HG03439 (cell line): ENCODE results near the gene OBSCN.

Source experiments
- ATAC-seq: cut with Tn5 transposase; IDR thresholded peaks from one replicate; pipeline ENCODE4 v1.9.1; 2021; ENCODE audit warnings: mild to moderate bottlenecking, moderate library complexity; ENCODE audit not compliant: unreplicated experiment

The OBSCN gene

GRCh38 chr1:228364068-228364705 lies 156.3 kb downstream of the OBSCN start:
- no peak for ATAC-seq

- ATAC-seq: no peak
Measured at GRCh38 chr1:228364706-228365213, 156.9 kb downstream of the OBSCN start.

- ATAC-seq: no peak
Measured at GRCh38 chr1:228365271-228366061, 157.6 kb downstream of the OBSCN start.

- no peak for ATAC-seq
Measured at GRCh38 chr1:228366062-228366865, 158.4 kb downstream of the OBSCN start.

- ATAC-seq: no peak
Measured at GRCh38 chr1:228366866-228367741, 159.3 kb downstream of the OBSCN start.

- ATAC-seq: no peak
Measured at GRCh38 chr1:228367798-228368791, 160.3 kb downstream of the OBSCN start.

- no peak for ATAC-seq
Measured at GRCh38 chr1:228368801-228369607, 161.2 kb downstream of the OBSCN start.

GRCh38 chr1:228369608-228370438 lies 162.0 kb downstream of the OBSCN start:
- ATAC-seq: no peak

GRCh38 chr1:228370439-228370940 lies 162.6 kb downstream of the OBSCN start:
- no peak for ATAC-seq

GRCh38 chr1:228370941-228371740 lies 163.3 kb downstream of the OBSCN start:
- ATAC-seq: no peak

- no peak for ATAC-seq
Measured at GRCh38 chr1:228371741-228372182, 163.9 kb downstream of the OBSCN start.

- ATAC-seq: no peak
Measured at GRCh38 chr1:228372183-228373003, 164.5 kb downstream of the OBSCN start.

- ATAC-seq: no peak
Measured at GRCh38 chr1:228373004-228373680, 165.3 kb downstream of the OBSCN start.

GRCh38 chr1:228373681-228374571 lies 166.1 kb downstream of the OBSCN start:
- ATAC-seq: no peak
